ENCODE results near the gene MCOLN1. TPM values are rescaled to one million over a fixed set of nuclear protein-coding genes. Genes with fewer than 3 reads are reported as not detected.
A peak's percentile ranks its signal among the peaks of the same experiment; 100 is the strongest.

The MCOLN1 gene
- total and polyA plus RNA-seq, 2 of the 8 experiments (the other 6 are each of a cell fraction or from before 2014, with no cell fraction given), result 19.1 to 40.0 TPM

GRCh38 chr19:7505288-7505681, 17.1 kb upstream of the MCOLN1 start:
- Histone ChIP-seq H2BK15ac (ENCODE audit: low read length) (peak overlapping the region; percentile 5; the same call in 1 of the 2 replicates), H4K8ac (ENCODE audit: extremely low read depth, insufficient read depth, low read length) (no peak overlapping the region; the same call in 1 of the 2 replicates), H3K4me2 (ENCODE audit: insufficient read depth in 1 of 2, low read depth in 2 of 2, low read length in 2 of 2) (peak overlapping the region; percentile 77 to 87), H2BK20ac (ENCODE audit: low read length) (no peak overlapping the region), H2AK5ac (ENCODE audit: low read depth, low read length) (no peak overlapping the region), H3K56ac (replicated peaks; ENCODE audit: insufficient read length, low read depth, low read length) (no peak overlapping the region), H2BK5ac (ENCODE audit: low read depth, low read length) (no peak overlapping the region), H3K18ac (ENCODE audit: extremely low read depth, low read length) (no peak overlapping the region), H2BK12ac (ENCODE audit: low read depth, low read length) (no peak overlapping the region), H3K27me3 (replicated peaks in 1 of 4; ENCODE audit: control insufficient read depth in 3 of 4, extremely low read depth in 1 of 4, insufficient read depth in 3 of 4, low read length in 3 of 4) (peaks cover 1 to 25% (median 18%) of the 10 kb centered on the region in 4 experiments), H3K36me3 (ENCODE audit: control insufficient read depth in 2 of 4, insufficient read depth in 4 of 4, low read length in 3 of 4) (no peaks in the 10 kb centered on the region), H3K4ac (replicated peaks; ENCODE audit: insufficient read length, low read depth, low read length) (no peak overlapping the region), H3K4me3 (ENCODE audit: extremely low read depth in 1 of 4, insufficient read depth in 2 of 4, low read depth in 3 of 4, low read length in 4 of 4) (peak overlapping the region; percentile 28 to 59 (median 42); a peak in 7 of 8 replicates), H3K9me3 (ENCODE audit: insufficient read depth in 2 of 2, low read depth in 1 of 2, low read length in 1 of 2) (peaks cover 0 to 5% of the 10 kb centered on the region in 2 experiments; a peak in 1 of 4 replicates), H2BK120ac (replicated peaks; ENCODE audit: low read depth, low read length) (no peak overlapping the region), H4K91ac (replicated peaks; ENCODE audit: insufficient read length, low read length) (no peak overlapping the region), H4K5ac (ENCODE audit: insufficient read length, low read depth, low read length) (no peak overlapping the region), H3K4me1 (replicated peaks in 1 of 4; ENCODE audit: control insufficient read depth in 3 of 4, insufficient read depth in 4 of 4, low read length in 3 of 4) (peaks cover 0 to 18% (median 14%) of the 10 kb centered on the region in 4 experiments; a peak in 5 of 7 replicates), H3K79me1 (ENCODE audit: low read depth, low read length) (no peaks in the 10 kb centered on the region), H3K23me2 (ENCODE audit: low read depth, low read length) (peaks cover 12% of the 10 kb centered on the region; the same call in 1 of the 2 replicates), H3K23ac (ENCODE audit: insufficient read length) (no peak overlapping the region), H4K20me1 (replicated peaks in 1 of 2; ENCODE audit: control insufficient read depth in 1 of 2, insufficient read depth in 2 of 2, low read length in 2 of 2) (no peaks in the 10 kb centered on the region), H3K79me2 (ENCODE audit: control insufficient read depth in 1 of 2, insufficient read depth in 2 of 2, low read length in 2 of 2) (no peaks in the 10 kb centered on the region), H3K27ac (ENCODE audit: low read depth, low read length) (no peak overlapping the region), H3K14ac (ENCODE audit: insufficient read length) (no peak overlapping the region), H3K9ac (replicated peaks in 1 of 4; ENCODE audit: extremely low read depth in 1 of 4, low read depth in 3 of 4, low read length in 3 of 4) (no peak overlapping the region), H2AFZ (ENCODE audit: low read length) (no peak overlapping the region)
- ChIA-PET CTCF (ENCODE audit: partially characterized antibody) (interaction anchor here (1.2 to 2.2 kb wide), 6 partner anchors 8 to 123 kb away, joined by 3 to 10 read pairs (median 4); partner anchors contain the start of gene ZNF358), POLR2A (ENCODE audit: partially characterized antibody) (interaction anchor here (2.4 kb wide), 1 partner anchor 30 kb away, joined by 4 read pairs; no protein-coding TSS in a partner anchor)
- DNase-seq (ENCODE audit: low read depth in 1 of 2, low spot score in 2 of 2) (no peak), FAIRE-seq (no peak)
- WGBS, 2 experiments (ENCODE audit: extremely low coverage in 1 of 2, insufficient coverage in 1 of 2, insufficient read length in 1 of 2, insufficient replicate concordance in 2 of 2, low coverage in 1 of 2, low lambda C conversion rate in 2 of 2, missing lambda C conversion rate in 1 of 2), result 77% methylated on average over 19 of the region's 19 CpGs; no CpG with 5 or more reads in 1 of the 2 experiments
- TF ChIP-seq CREB1 (IDR thresholded peaks at IDR 0.05), result no peak
- TF ChIP-seq EZH2 (IDR thresholded peaks at IDR 0.05; ENCODE audit: low read depth, low read length, severe bottlenecking), result peak; percentile 37
